Measurements from ENCODE around the gene UNC119. TPM values are rescaled to one million over a fixed set of nuclear protein-coding genes. Genes with fewer than 3 reads are reported as not detected.

The UNC119 gene
- total and polyA plus RNA-seq, 2 experiments from 2014 or later: 101 to 124 TPM

GRCh38 chr17:28532050-28532960 lies 20.1 kb downstream of the UNC119 start:
- H3K36me3 ChIP-seq: no peaks in the 10 kb centered on the region
- TF ChIP-seq CTCF (IDR thresholded peaks at IDR 0.05; ENCODE audit: low read depth, low read length): no peak
- H3K4me3 ChIP-seq: no peak overlapping the region
- H3K4me1 ChIP-seq (ENCODE audit: low read depth): no peaks in the 10 kb centered on the region
- H3K27me3 ChIP-seq: no peaks in the 10 kb centered on the region
- H3K27ac ChIP-seq: no peak overlapping the region
- no peaks in the 10 kb centered on the region for H3K9me3 ChIP-seq (ENCODE audit: low read depth)
- no peak for DNase-seq (ENCODE audit: low read depth in 1 of 2, low spot score in 1 of 2)

- DNase-seq (ENCODE audit: low read depth in 1 of 2, low spot score in 1 of 2): no peak
- Histone ChIP-seq H3K4me3 (no peak overlapping the region), H3K36me3 (no peaks in the 10 kb centered on the region), H3K9me3 (ENCODE audit: low read depth) (no peaks in the 10 kb centered on the region), H3K27ac (no peak overlapping the region), H3K27me3 (no peaks in the 10 kb centered on the region), H3K4me1 (ENCODE audit: low read depth) (peaks cover 4% of the 10 kb centered on the region)
- TF ChIP-seq CTCF (IDR thresholded peaks at IDR 0.05; ENCODE audit: low read depth, low read length): no peak
These were observed 21.5 kb downstream of the UNC119 start for GRCh38 chr17:28530926-28531325.

- no peaks in the 10 kb centered on the region for H3K36me3 ChIP-seq
- H3K27ac ChIP-seq: no peak overlapping the region
- H3K9me3 ChIP-seq (ENCODE audit: low read depth): no peaks in the 10 kb centered on the region
- H3K4me3 ChIP-seq: no peak overlapping the region
- H3K27me3 ChIP-seq: no peaks in the 10 kb centered on the region
- no peak for TF ChIP-seq CTCF (IDR thresholded peaks at IDR 0.05; ENCODE audit: low read depth, low read length)
- peaks cover 11% of the 10 kb centered on the region for H3K4me1 ChIP-seq (ENCODE audit: low read depth)
- no peak for DNase-seq (ENCODE audit: low read depth in 1 of 2, low spot score in 1 of 2)
These were observed 22.2 kb downstream of the UNC119 start for GRCh38 chr17:28530250-28530649.

GRCh38 chr17:28529013-28529400 lies 23.4 kb downstream of the UNC119 start:
- no peak overlapping the region for H3K27ac ChIP-seq
- no peak for TF ChIP-seq CTCF (IDR thresholded peaks at IDR 0.05; ENCODE audit: low read depth, low read length)
- H3K4me1 ChIP-seq (ENCODE audit: low read depth): peaks cover 17% of the 10 kb centered on the region
- no peaks in the 10 kb centered on the region for H3K27me3 ChIP-seq
- no peak overlapping the region for H3K4me3 ChIP-seq
- H3K36me3 ChIP-seq: no peaks in the 10 kb centered on the region
- DNase-seq (ENCODE audit: low read depth in 1 of 2, low spot score in 1 of 2): no peak
- H3K9me3 ChIP-seq (ENCODE audit: low read depth): no peaks in the 10 kb centered on the region

- H3K36me3 ChIP-seq: no peaks in the 10 kb centered on the region
- no peaks in the 10 kb centered on the region for H3K27me3 ChIP-seq
- H3K4me3 ChIP-seq: no peak overlapping the region
- no peak for TF ChIP-seq CTCF (IDR thresholded peaks at IDR 0.05; ENCODE audit: low read depth, low read length)
- H3K4me1 ChIP-seq (ENCODE audit: low read depth): peaks cover 17% of the 10 kb centered on the region
- no peak overlapping the region for H3K27ac ChIP-seq
- no peaks in the 10 kb centered on the region for H3K9me3 ChIP-seq (ENCODE audit: low read depth)
- DNase-seq (ENCODE audit: low read depth in 1 of 2, low spot score in 1 of 2): no peak
These were observed 24.0 kb downstream of the UNC119 start for GRCh38 chr17:28528327-28529012.
